ENCODE results near the gene YAF2. TPM values are rescaled to one million over a fixed set of nuclear protein-coding genes. Genes with fewer than 3 reads are reported as not detected.
A peak's percentile ranks its signal among the peaks of the same experiment; 100 is the strongest.
"Not testable (repeated sequence)": the region's sequence is repeated elsewhere in the genome, so short reads cannot be mapped to it uniquely, and the experiment has no call there.

The YAF2 gene
- total RNA-seq, 1 experiment from 2014 or later = 18.6 TPM

DNA sequence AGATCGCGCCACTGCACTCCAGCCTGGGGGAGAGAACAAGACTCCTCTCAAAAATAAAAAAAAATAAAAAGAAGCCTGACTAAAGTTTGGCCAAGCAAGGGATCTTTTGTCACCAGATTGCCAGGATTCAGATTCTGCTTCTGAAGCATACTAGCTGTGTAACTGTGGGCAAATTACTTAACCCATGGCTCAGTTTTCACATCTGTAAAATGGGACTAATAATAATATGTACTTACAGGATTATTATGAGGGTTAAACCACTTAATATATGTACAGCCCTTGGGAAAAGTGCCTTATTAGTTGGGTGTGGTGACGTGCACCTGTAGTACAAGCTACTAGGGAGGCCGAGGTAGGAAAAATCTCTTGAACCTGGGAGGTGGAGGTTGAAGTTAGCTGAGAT lies 21.7 kb upstream of the YAF2 start:
- DNase-seq (ENCODE audit: low spot score) = no peak
- in situ Hi-C loops (cut with HindIII; ENCODE audit: low sequenced_read_pairs) = no loop called here

- in situ Hi-C loops (cut with HindIII; ENCODE audit: low sequenced_read_pairs) = no loop called here
- no peak for DNase-seq (ENCODE audit: low spot score)
Measured at GRCh38 chr12:42255866-42256261, 17.8 kb upstream of the YAF2 start.

DNA sequence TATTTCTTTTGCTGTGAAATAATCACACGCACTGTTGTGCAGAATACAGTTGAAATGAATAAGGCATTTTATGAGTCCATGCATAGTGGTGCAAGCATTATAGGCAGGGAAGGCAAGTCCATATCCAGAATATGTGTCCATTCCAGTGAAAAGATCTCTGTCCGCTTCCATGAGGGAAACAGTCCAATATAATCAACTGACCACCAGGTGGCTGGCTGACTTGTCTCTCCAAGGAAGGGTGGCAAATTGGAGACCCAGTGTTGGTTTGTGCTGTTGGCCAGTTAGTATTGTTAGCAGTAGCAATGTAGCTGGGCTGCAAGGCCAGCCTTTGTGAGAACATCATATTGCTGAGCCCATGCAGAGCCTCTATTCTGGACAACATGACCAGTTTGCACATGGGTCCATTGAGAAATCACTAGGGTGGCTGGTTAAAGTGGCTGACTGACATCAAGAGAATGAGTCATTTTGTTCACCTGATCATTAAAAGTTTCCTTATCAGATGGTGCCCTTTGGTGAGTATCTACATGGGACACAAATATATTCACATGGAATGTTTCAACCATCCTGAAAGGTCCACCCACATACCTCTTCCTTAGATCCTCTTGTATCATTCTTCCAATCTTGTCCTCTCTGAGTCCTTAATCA lies 17.3 kb upstream of the YAF2 start:
- DNase-seq (ENCODE audit: low spot score) = no peak
- in situ Hi-C loops (cut with HindIII; ENCODE audit: low sequenced_read_pairs) = no loop called here

DNA sequence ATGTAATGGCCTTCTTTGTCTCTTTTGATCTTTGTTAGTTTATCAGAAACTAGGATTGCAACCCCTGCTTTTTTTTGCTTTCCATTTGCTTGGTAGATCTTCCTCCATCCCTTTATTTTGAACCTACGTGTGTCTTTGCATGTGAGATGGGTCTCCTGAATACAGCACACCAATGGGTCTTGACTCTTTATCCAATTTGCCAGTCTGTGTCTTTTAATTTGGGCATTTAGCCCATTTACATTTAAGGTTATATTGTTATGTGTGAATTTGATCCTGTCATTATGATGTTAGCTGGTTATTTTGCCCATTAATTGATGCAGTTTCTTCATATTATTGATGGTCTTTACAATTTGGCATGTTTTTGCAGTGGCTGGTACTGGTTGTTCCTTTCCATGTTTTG lies 14.6 kb upstream of the YAF2 start:
- in situ Hi-C loops (cut with HindIII; ENCODE audit: low sequenced_read_pairs) = not testable (repeated sequence)

DNA sequence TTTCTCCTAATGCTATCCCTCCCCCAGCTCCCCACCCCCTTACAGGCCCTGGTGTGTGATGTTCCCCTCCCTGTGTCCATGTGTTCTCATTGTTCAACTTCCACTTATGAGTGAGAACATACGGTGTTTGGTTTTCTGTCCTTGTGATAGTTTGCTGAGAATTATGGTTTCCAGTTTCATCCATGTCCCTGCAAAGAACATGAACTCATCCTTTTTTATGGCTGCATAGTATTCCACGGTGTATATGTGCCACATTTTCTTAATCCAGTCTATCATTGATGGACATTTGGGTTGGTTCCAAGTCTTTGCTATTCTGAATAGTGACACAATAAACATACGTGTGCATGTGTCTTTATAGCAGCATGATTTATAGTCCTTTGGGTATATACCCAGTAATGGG lies 11.0 kb upstream of the YAF2 start:
- in situ Hi-C loops (cut with HindIII; ENCODE audit: low sequenced_read_pairs); DNase-seq (ENCODE audit: low spot score): not testable (repeated sequence)

More for the DNA sequence above, 14.6 kb upstream of the YAF2 start:
- DNase-seq (ENCODE audit: low spot score) = not testable (repeated sequence)

- in situ Hi-C loops (cut with HindIII; ENCODE audit: low sequenced_read_pairs) = no loop called here
- no peak for DNase-seq (ENCODE audit: low spot score)
Measured at GRCh38 chr12:42240131-42240750, 2.2 kb upstream of the YAF2 start.

GRCh38 chr12:42237853-42238239 lies 202 bp downstream of the YAF2 start:
- in situ Hi-C loops (cut with HindIII; ENCODE audit: low sequenced_read_pairs) = no loop called here
- DNase-seq (ENCODE audit: low spot score) = no peak

DNA sequence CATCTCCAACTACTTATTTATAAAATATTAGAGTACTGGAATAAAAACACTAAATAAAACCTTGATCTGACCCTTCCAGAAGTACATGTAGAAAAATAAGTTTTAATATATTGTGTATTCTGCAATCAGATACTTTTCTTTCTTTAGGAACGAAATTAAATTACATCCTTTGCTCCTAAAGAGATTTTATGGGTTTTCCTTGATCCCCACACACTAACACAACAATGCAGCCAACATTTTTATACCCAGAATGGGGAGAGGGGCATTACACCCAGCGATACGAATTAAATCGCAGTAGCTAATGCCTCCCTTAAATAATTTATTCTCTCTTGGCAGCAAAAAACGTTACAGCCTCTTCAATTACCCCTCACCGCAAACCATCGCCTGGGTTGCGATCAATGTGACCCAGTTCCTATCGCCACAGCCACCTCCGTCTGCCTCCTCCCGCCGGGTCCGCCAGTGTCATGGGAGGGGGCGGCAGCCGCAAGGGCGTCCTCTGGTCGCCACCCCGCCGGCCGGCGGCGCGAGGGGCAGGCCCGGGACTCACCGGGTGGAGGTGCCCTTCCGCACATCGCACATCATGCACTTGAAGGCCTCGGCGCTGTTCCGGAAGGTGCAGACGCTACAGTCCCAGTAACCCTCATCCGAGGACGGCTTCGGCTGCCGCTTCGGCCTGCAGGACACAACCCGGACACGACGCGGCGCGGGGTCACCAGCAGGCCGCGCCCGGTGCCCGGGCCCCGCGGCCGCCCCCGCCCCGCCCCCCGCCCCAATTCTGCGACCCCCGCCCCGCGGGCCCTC lies 796 bp downstream of the YAF2 start:
- in situ Hi-C loops (cut with HindIII; ENCODE audit: low sequenced_read_pairs) = no loop called here
- peak; percentile 71 for DNase-seq (ENCODE audit: low spot score)

GRCh38 chr12:42236017-42236416 lies 2.0 kb downstream of the YAF2 start:
- in situ Hi-C loops (cut with HindIII; ENCODE audit: low sequenced_read_pairs) = no loop called here
- no peak for DNase-seq (ENCODE audit: low spot score)

- in situ Hi-C loops (cut with HindIII; ENCODE audit: low sequenced_read_pairs) = no loop called here
- DNase-seq (ENCODE audit: low spot score) = peak; percentile 44
Measured at GRCh38 chr12:42235426-42235825, 2.6 kb downstream of the YAF2 start.

DNA sequence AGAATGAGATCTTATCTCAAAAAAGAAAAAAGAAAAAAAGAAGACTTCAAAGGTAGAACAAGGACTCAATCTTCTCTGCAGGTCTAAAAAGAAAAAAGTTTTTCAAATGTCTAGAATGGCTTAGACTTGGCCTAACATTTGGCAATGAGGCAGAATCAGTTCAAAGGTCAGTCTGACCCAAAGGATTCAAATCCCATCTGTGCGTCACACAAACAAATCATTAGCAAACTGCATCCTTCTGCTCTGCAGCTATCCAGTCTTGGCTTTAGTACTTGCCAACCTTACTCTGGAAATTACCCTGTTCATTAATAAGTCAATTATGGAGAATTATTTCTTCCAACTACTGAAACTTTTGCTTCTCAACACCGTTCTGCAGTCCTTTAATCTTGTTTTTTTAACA lies 3.1 kb downstream of the YAF2 start:
- DNase-seq (ENCODE audit: low spot score) = no peak
- in situ Hi-C loops (cut with HindIII; ENCODE audit: low sequenced_read_pairs) = no loop called here

GRCh38 chr12:42227525-42227924 lies 10.5 kb downstream of the YAF2 start:
- in situ Hi-C loops (cut with HindIII; ENCODE audit: low sequenced_read_pairs); DNase-seq (ENCODE audit: low spot score): not testable (repeated sequence)

GRCh38 chr12:42224501-42224900 lies 13.5 kb downstream of the YAF2 start:
- DNase-seq (ENCODE audit: low spot score); in situ Hi-C loops (cut with HindIII; ENCODE audit: low sequenced_read_pairs): not testable (repeated sequence)

GRCh38 chr12:42222724-42223123 lies 15.3 kb downstream of the YAF2 start:
- in situ Hi-C loops (cut with HindIII; ENCODE audit: low sequenced_read_pairs) = no loop called here
- DNase-seq (ENCODE audit: low spot score) = no peak

DNA sequence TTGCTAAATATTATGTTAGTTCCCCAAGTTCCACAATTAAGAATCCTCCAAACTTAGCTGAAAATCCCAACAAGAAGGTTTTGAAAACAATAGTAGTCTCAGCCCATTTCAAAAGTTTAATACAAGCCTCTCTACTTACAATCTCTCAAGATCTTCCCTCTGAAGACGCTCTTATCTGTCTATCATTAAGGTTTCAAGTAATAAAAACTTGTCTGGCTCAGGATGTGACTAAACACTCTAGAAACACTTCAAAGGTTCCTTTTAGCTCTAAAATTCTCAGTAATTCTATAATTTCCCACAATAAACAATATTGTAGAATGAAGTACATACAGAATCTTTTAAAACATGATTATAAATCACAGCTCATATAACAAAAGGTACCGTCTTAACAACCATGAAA lies 16.3 kb downstream of the YAF2 start:
- DNase-seq (ENCODE audit: low spot score) = no peak
- in situ Hi-C loops (cut with HindIII; ENCODE audit: low sequenced_read_pairs) = no loop called here

DNA sequence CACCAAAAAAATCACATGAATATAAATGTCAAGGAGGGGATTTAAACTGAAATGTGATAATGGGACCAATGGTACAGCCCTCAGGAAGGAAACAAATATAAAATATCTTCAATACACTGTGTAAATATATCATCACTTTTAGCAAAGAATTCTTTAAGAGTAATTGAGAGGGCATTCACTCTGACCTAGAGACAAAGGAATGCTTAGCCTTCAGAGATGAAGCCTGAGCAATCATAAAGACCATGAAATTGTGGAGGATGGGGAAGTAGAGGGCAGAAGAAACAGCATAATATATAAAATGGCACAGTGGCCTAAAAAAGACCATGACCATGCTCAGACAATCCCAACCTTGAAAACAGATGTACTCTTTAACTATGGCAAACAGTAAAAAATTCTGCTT lies 20.4 kb downstream of the YAF2 start:
- in situ Hi-C loops (cut with HindIII; ENCODE audit: low sequenced_read_pairs) = no loop called here
- no peak for DNase-seq (ENCODE audit: low spot score)

DNA sequence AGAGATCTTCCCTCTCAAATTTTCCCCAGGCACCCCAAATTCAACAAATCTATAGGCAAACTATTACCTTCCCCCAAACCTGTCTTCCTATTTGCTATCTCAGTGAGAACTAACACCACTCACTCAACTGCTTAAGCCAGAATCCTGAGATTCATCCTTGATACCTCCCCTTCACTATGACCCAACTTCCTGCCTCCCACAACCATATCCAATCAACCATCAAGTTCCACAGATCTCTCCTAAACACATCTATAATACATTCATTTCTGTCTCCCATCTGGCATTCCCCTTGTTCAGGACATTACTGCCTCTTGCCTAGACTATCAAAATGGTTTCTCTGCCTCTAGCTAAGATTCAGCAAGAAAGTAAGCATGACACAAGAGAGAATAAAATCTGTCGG lies 21.3 kb downstream of the YAF2 start:
- in situ Hi-C loops (cut with HindIII; ENCODE audit: low sequenced_read_pairs) = no loop called here
- no peak for DNase-seq (ENCODE audit: low spot score)

- in situ Hi-C loops (cut with HindIII; ENCODE audit: low sequenced_read_pairs); DNase-seq (ENCODE audit: low spot score): not testable (repeated sequence)
Measured at GRCh38 chr12:42215759-42216158, 22.3 kb downstream of the YAF2 start.

- in situ Hi-C loops (cut with HindIII; ENCODE audit: low sequenced_read_pairs) = no loop called here
Measured at GRCh38 chr12:42213954-42214426, 24.1 kb downstream of the YAF2 start.

GRCh38 chr12:42213023-42213422 lies 25.0 kb downstream of the YAF2 start:
- DNase-seq (ENCODE audit: low spot score) = no peak
- in situ Hi-C loops (cut with HindIII; ENCODE audit: low sequenced_read_pairs) = no loop called here

More at GRCh38 chr12:42213954-42214426, 24.1 kb downstream of the YAF2 start:
- DNase-seq (ENCODE audit: low spot score) = peak; percentile 61
